WTC11 (cell line): ENCODE measurements around the gene PLRG1. TPM values are rescaled to one million over a fixed set of nuclear protein-coding genes. Genes with fewer than 3 reads are reported as not detected.

Source experiments
- ATAC-seq: fragments of 200-7000 bp; cut with Tn5 transposase; 2 replicates; pipeline ENCODE4 v1.10.0; 2021; ENCODE audit warnings: mild to moderate bottlenecking, moderate library complexity
- CTCF ChIA-PET: fragments of 300-600 bp; sonication (Branson Sonifier 250); formaldehyde crosslinking; loops from one replicate; lab custom pipeline; 2021; ENCODE audit warnings: antibody characterized with exemption; lab: Charles Lee
- POLR2A ChIA-PET: fragments of 350-600 bp; sonication (Branson Sonifier 250); formaldehyde crosslinking; loops from one replicate; lab custom pipeline; 2021; ENCODE audit warnings: antibody characterized with exemption; lab: Charles Lee
- DNase-seq: peaks from one replicate; pipeline ENCODE4 v3.0.0; 2021; ENCODE audit warnings: low spot score
- H3K27ac Mint-ChIP-seq: 2 replicates; pipeline ENCODE4 v1.8.0; 2021; ENCODE audit warnings: mixed read lengths
- H3K27me3 Mint-ChIP-seq: 2 replicates; pipeline ENCODE4 v1.8.0; 2021; ENCODE audit warnings: low read depth, mild to moderate bottlenecking, moderate library complexity, mixed read lengths
- H3K36me3 Mint-ChIP-seq: 2 replicates; pipeline ENCODE4 v1.8.0; 2021; ENCODE audit warnings: mixed read lengths
- H3K4me1 Mint-ChIP-seq: 2 replicates; pipeline ENCODE4 v1.8.0; 2022; ENCODE audit warnings: mixed read lengths
- H3K4me3 Mint-ChIP-seq: 2 replicates; pipeline ENCODE4 v1.8.0; 2021; ENCODE audit warnings: mild to moderate bottlenecking, moderate library complexity, mixed read lengths
- H3K9me3 Mint-ChIP-seq: 2 replicates; pipeline ENCODE4 v1.8.0; 2021; ENCODE audit warnings: mixed read lengths
- ATF1 ChIP-seq: sonication (generic); formaldehyde crosslinking; IDR thresholded peaks from 2 replicates; pipeline ENCODE4 v1.8.1; 2023; ENCODE audit warnings: mild to moderate bottlenecking, moderate library complexity, missing genetic modification reagents
- E2F5 ChIP-seq: sonication (generic); formaldehyde crosslinking; IDR thresholded peaks from 2 replicates; pipeline ENCODE4 v1.8.1; 2022; ENCODE audit warnings: mild to moderate bottlenecking, moderate library complexity, missing genetic modification reagents
- EMX1 ChIP-seq: fragments of 250-450 bp; sonication (Bioruptor Pico); IDR thresholded peaks from 2 replicates; pipeline ENCODE4 v1.8.0; 2021; ENCODE audit warnings: mild to moderate bottlenecking
- ERG ChIP-seq: fragments of 250-450 bp; sonication (Bioruptor Pico); IDR thresholded peaks from 2 replicates; pipeline ENCODE4 v1.8.0; 2021; ENCODE audit warnings: mild to moderate bottlenecking
- FOXJ3 ChIP-seq: sonication (generic); formaldehyde crosslinking; IDR thresholded peaks from 2 replicates; pipeline ENCODE4 v1.9.0; 2021; ENCODE audit warnings: missing genetic modification reagents, mild to moderate bottlenecking, borderline replicate concordance
- FOXK1 ChIP-seq: sonication (generic); formaldehyde crosslinking; IDR thresholded peaks from 2 replicates; pipeline ENCODE4 v1.8.0; 2022; ENCODE audit warnings: mild to moderate bottlenecking, moderate library complexity, missing genetic modification reagents
- HMGA2 ChIP-seq: fragments of 250-450 bp; sonication (Bioruptor Pico); IDR thresholded peaks from 2 replicates; pipeline ENCODE4 v1.4.0; 2021; ENCODE audit warnings: mild to moderate bottlenecking, moderate library complexity
- HMGXB4 ChIP-seq: sonication (generic); formaldehyde crosslinking; IDR thresholded peaks from 2 replicates; pipeline ENCODE4 v1.8.1; 2023; ENCODE audit warnings: mild to moderate bottlenecking, moderate library complexity, missing genetic modification reagents
- JAZF1 ChIP-seq: fragments of 250-450 bp; sonication (Bioruptor Pico); IDR thresholded peaks from 2 replicates; pipeline ENCODE4 v1.9.0; 2021; ENCODE audit warnings: moderate library complexity, mild to moderate bottlenecking, inconsistent platforms
- KAT7 ChIP-seq: sonication (generic); formaldehyde crosslinking; IDR thresholded peaks from 2 replicates; pipeline ENCODE4 v1.8.1; 2023; ENCODE audit warnings: missing genetic modification reagents, mild to moderate bottlenecking, borderline replicate concordance
- MYBL2 ChIP-seq: sonication (generic); formaldehyde crosslinking; IDR thresholded peaks from 2 replicates; pipeline ENCODE4 v1.8.1; 2023; ENCODE audit warnings: mild to moderate bottlenecking, moderate library complexity, missing genetic modification reagents
- NR1H2 ChIP-seq: sonication (generic); formaldehyde crosslinking; IDR thresholded peaks from 2 replicates; pipeline ENCODE4 v1.9.0; 2021; ENCODE audit warnings: mild to moderate bottlenecking, moderate library complexity, missing genetic modification reagents
- NR2C2 ChIP-seq: sonication (generic); formaldehyde crosslinking; IDR thresholded peaks from 2 replicates; pipeline ENCODE4 v1.8.0; 2022; ENCODE audit warnings: mild to moderate bottlenecking, missing genetic modification reagents
- RELA ChIP-seq: sonication (generic); formaldehyde crosslinking; IDR thresholded peaks from 2 replicates; pipeline ENCODE4 v1.8.1; 2022; ENCODE audit warnings: missing genetic modification reagents, mild to moderate bottlenecking, borderline replicate concordance
- SP1 ChIP-seq: sonication (generic); formaldehyde crosslinking; conservative IDR thresholded peaks from 2 replicates; pipeline ENCODE4 v1.8.1; 2022; ENCODE audit warnings: missing genetic modification reagents
- ZBTB21 ChIP-seq: sonication (generic); formaldehyde crosslinking; IDR thresholded peaks from 2 replicates; pipeline ENCODE4 v1.8.1; 2023; ENCODE audit warnings: mild to moderate bottlenecking, missing genetic modification reagents, borderline replicate concordance
- ZBTB43 ChIP-seq: sonication (generic); formaldehyde crosslinking; IDR thresholded peaks from 2 replicates; pipeline ENCODE4 v1.8.1; 2023; ENCODE audit warnings: mild to moderate bottlenecking, missing genetic modification reagents
- ZNF121 ChIP-seq: sonication (generic); formaldehyde crosslinking; IDR thresholded peaks from 2 replicates; pipeline ENCODE4 v1.8.0; 2023; ENCODE audit warnings: missing genetic modification reagents
- ZNF219 ChIP-seq: sonication (generic); formaldehyde crosslinking; IDR thresholded peaks from 2 replicates; pipeline ENCODE4 v1.8.0; 2023; ENCODE audit warnings: missing genetic modification reagents, mild to moderate bottlenecking, borderline replicate concordance
- total RNA-seq: library from RNA; stranded (reverse); gene quantifications from 3 replicates; pipeline ENCODE4 v1.2.3, GENCODE V29; 2021
- TF ChIP-seq, protein P1 (sequence below): fragments of 200-600 bp; IDR thresholded peaks from 2 replicates; pipeline ENCODE4 v1.8.0; 2022; ENCODE audit warnings: antibody characterized with exemption
- TF ChIP-seq, protein P2 (sequence below): fragments of 250-450 bp; sonication (Bioruptor Pico); IDR thresholded peaks from 2 replicates; pipeline ENCODE4 v1.9.0; 2021; ENCODE audit warnings: mild to moderate bottlenecking

PLRG1 gene
- total RNA-seq, 1 experiment from 2014 or later = 84.8 TPM

DNA sequence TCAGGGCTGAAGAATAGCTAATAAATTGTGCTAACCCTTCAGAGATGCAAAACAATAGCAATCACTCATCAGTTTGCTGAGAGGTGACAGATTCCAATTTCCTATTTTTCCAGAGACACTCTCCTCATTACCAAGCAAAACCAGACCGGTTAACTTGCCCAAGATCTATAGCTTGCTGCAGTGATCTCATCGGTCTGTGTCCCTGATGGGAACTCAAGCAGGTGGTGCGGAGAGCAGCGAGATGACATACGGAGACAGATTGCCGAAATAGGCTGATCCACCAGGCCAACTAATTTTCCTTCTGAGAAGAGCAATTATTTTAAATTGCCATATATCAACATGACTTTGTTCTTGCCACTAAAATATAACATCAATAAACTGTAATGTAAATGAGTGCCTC is 48.1 kb downstream of the PLRG1 start:
- Mint-ChIP-seq H3K4me3 (no peak overlapping the region), H3K4me1 (peaks cover 8% of the 10 kb centered on the region), H3K27me3 (no peaks in the 10 kb centered on the region; the same call in 1 of the 2 replicates), H3K27ac (no peak overlapping the region), H3K9me3 (no peaks in the 10 kb centered on the region), H3K36me3 (no peaks in the 10 kb centered on the region)
- no peak for ATAC-seq
- ChIA-PET CTCF (interaction anchor here (0.8 to 1.8 kb wide), 3 partner anchors 14 to 711 kb away, joined by 3 to 5 read pairs (median 3); no protein-coding TSS in a partner anchor), POLR2A (no interaction called here)
- no peak for TF ChIP-seq KAT7 (CRISPR knock-in tag)
- no peak for TF ChIP-seq HMGXB4 (CRISPR knock-in tag)
- no peak for TF ChIP-seq RELA (CRISPR knock-in tag)
- TF ChIP-seq FOXJ3 = no peak
- no peak for TF ChIP-seq ZBTB21 (CRISPR knock-in tag)
- TF ChIP-seq ZBTB43 = no peak
- TF ChIP-seq, protein P1, sequence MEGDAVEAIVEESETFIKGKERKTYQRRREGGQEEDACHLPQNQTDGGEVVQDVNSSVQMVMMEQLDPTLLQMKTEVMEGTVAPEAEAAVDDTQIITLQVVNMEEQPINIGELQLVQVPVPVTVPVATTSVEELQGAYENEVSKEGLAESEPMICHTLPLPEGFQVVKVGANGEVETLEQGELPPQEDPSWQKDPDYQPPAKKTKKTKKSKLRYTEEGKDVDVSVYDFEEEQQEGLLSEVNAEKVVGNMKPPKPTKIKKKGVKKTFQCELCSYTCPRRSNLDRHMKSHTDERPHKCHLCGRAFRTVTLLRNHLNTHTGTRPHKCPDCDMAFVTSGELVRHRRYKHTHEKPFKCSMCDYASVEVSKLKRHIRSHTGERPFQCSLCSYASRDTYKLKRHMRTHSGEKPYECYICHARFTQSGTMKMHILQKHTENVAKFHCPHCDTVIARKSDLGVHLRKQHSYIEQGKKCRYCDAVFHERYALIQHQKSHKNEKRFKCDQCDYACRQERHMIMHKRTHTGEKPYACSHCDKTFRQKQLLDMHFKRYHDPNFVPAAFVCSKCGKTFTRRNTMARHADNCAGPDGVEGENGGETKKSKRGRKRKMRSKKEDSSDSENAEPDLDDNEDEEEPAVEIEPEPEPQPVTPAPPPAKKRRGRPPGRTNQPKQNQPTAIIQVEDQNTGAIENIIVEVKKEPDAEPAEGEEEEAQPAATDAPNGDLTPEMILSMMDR = no peak
- no peak for TF ChIP-seq MYBL2 (CRISPR knock-in tag)
- TF ChIP-seq ATF1 (CRISPR knock-in tag) = no peak
- TF ChIP-seq, protein P2, sequence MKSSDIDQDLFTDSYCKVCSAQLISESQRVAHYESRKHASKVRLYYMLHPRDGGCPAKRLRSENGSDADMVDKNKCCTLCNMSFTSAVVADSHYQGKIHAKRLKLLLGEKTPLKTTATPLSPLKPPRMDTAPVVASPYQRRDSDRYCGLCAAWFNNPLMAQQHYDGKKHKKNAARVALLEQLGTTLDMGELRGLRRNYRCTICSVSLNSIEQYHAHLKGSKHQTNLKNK (CRISPR knock-in tag) = no peak
- TF ChIP-seq ZNF121 = no peak
- TF ChIP-seq NR1H2 (CRISPR knock-in tag) = no peak
- TF ChIP-seq FOXK1 (CRISPR knock-in tag) = no peak
- no peak for TF ChIP-seq SP1 (CRISPR knock-in tag)
- no peak for DNase-seq

GRCh38 chr4:154497889-154498288 is 52.3 kb downstream of the PLRG1 start:
- Mint-ChIP-seq H3K4me1 (no peaks in the 10 kb centered on the region), H3K4me3 (no peak overlapping the region), H3K36me3 (no peaks in the 10 kb centered on the region), H3K27ac (no peak overlapping the region), H3K27me3 (peaks cover 21% of the 10 kb centered on the region), H3K9me3 (no peaks in the 10 kb centered on the region)
- CTCF ChIA-PET = interaction anchor here (0.8 kb wide), 1 partner anchor 8 kb away, joined by 4 read pairs; no protein-coding TSS in a partner anchor
- TF ChIP-seq ZNF219 = no peak
- TF ChIP-seq ERG (CRISPR knock-in tag) = no peak
- no peak for TF ChIP-seq EMX1
- no peak for TF ChIP-seq ZBTB21 (CRISPR knock-in tag)
- TF ChIP-seq HMGA2 (CRISPR knock-in tag) = no peak
- TF ChIP-seq JAZF1 (CRISPR knock-in tag) = no peak
- no peak for TF ChIP-seq NR2C2 (CRISPR knock-in tag)
- TF ChIP-seq E2F5 (CRISPR knock-in tag) = no peak
- no peak for ATAC-seq
- POLR2A ChIA-PET = no interaction called here
- no peak for DNase-seq
